PC-9 (cell line): Measurements from ENCODE around the gene TP53I13.

Experiments used
- CTCF ChIP-seq: fragments of 200-600 bp; sonication (generic); conservative IDR thresholded peaks from 2 replicates; pipeline ENCODE4 v1.6.1; 2017; ENCODE audit warnings: mixed run types, antibody characterized with exemption, mild to moderate bottlenecking, moderate library complexity
- EZH2 ChIP-seq: fragments of 200-600 bp; sonication (generic); IDR thresholded peaks from 2 replicates; pipeline ENCODE4 v1.8.0; 2017; ENCODE audit warnings: antibody characterized with exemption, low read depth

- no peak for TF ChIP-seq CTCF
- no peak for TF ChIP-seq EZH2
Measured at GRCh38 chr17:29526322-29526721, 42.2 kb upstream of the TP53I13 start.
